ENCODE data around the gene RPUSD1.

The RPUSD1 gene

GRCh38 chr16:741986-742629 is 46.1 kb downstream of the RPUSD1 start:
- no peak for DNase-seq

- DNase-seq: peak; percentile 97
Measured at GRCh38 chr16:740764-741505, 47.2 kb downstream of the RPUSD1 start, which contains the start of gene CIAO3. CIAO3 (minus strand) TSS chr16:740997; CDS start chr16:740985, 12 bp downstream.

GRCh38 chr16:740459-740763 is 47.8 kb downstream of the RPUSD1 start:
- DNase-seq: no peak

GRCh38 chr16:739560-740458 is 48.4 kb downstream of the RPUSD1 start:
- no peak for DNase-seq

- DNase-seq: no peak
Measured at GRCh38 chr16:736936-737481, 51.2 kb downstream of the RPUSD1 start.

GRCh38 chr16:735982-736453 is 52.2 kb downstream of the RPUSD1 start:
- peak; percentile 75 for DNase-seq

GRCh38 chr16:734981-735881 is 53.0 kb downstream of the RPUSD1 start:
- DNase-seq: no peak

Measured in activated effector memory CD4-positive, alpha-beta T cell treated with anti-CD3 and anti-CD28 coated beads, Interleukin-2, amount 50 U/mL, for 16 hours (primary cell).